GM18511 (cell line): ENCODE measurements around the gene CKS1B.

Experiments used
- ATAC-seq: cut with Tn5 transposase; IDR thresholded peaks from one replicate; pipeline ENCODE4 v1.9.1; 2021; ENCODE audit warnings: mild to moderate bottlenecking, moderate library complexity; ENCODE audit not compliant: unreplicated experiment

Gene CKS1B

GRCh38 chr1:155012026-155012546 lies 37.6 kb downstream of the CKS1B start:
- ATAC-seq, result no peak

DNA sequence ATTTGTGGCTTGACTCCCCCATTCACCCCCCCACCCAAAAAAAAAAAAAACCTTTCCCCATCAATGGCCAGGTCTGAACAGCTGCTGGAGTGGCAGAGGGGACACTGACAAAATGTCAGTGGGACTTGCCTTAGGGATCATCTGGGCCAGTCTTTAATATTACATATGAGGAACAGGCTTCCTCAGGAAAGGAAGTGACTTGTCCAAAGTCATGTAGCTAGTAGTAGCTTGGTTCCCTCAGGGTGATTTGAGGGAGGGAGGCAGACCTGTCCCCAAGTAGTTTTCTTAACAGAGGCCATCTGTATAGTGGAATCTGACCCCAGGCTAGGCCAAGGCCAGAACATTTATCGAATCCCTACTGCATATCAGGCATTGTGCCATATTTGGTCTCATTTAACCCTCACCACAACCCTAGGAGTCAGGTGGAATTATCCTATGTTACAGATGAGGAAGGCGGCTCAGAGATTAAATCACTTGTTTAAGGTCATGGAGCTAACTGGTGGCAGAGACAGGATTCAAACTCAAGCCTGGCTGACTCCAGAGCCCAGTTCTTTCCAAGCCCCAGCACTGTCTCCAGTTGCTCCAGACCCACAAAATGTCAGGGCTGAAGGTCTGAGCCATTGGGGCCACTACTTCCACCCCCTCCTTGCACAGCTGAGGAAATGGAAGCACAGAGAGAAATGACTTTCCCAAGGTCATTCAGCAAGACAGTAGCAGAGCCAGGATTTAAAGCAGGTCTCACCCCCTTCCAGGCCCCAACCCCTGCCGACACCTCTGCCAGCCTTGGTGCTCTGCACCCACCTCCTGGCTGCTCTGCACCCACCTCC lies 38.5 kb downstream of the CKS1B start:
- ATAC-seq, result no peak

- ATAC-seq, result no peak
Measured at GRCh38 chr1:155013632-155014031, 39.2 kb downstream of the CKS1B start.

- no peak for ATAC-seq
Measured at GRCh38 chr1:155014709-155015508, 40.4 kb downstream of the CKS1B start.

GRCh38 chr1:155015527-155016230 lies 41.2 kb downstream of the CKS1B start:
- ATAC-seq, result no peak

- ATAC-seq, result no peak
Measured at GRCh38 chr1:155016231-155016831, 41.9 kb downstream of the CKS1B start.

- ATAC-seq, result peak; percentile 79
Measured at GRCh38 chr1:155017041-155017945, 42.8 kb downstream of the CKS1B start.

- ATAC-seq, result no peak
Measured at GRCh38 chr1:155017946-155018316, 43.5 kb downstream of the CKS1B start.

- ATAC-seq, result no peak
Measured at GRCh38 chr1:155018617-155019348, 44.3 kb downstream of the CKS1B start.

GRCh38 chr1:155019377-155020245 lies 45.1 kb downstream of the CKS1B start:
- ATAC-seq, result no peak

DNA sequence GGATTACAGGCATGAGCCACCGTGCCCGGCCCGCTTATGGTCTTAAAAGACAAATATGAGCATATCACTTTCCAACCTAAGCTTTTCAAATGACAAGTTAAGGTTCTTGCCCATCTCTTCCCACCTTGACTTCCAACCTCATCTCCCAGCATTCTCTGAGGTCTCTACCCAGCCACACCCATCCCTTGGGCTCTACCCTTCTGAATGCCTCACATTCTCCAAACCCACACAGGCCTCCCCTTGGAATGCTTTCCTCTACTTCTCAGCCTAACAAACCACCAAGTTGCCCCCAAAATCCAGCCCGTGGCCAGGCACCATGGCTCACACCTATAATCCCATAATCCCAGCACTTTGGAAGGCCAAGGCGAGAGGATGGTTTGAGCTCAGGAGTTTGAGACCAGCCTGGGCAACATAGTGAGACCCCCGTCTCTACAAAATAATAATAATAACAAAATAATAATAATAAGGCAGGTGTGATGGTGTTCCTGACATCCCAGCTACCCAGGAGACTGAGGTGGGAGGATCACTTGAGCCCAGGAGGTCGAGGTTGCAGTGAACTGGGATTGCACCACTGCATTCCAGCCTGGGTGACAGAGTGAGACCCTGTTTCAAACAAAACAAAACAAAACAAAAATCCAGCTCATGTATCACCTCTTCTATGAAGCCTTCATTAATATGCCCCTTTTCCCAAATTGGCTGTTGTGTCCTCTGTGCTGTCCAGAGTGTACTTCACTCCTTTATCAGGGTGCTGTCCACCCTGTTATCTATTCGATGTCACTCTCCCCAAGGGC lies 47.9 kb downstream of the CKS1B start:
- ATAC-seq, result no peak

- ATAC-seq, result no peak
Measured at GRCh38 chr1:155022927-155023236, 48.4 kb downstream of the CKS1B start.

- ATAC-seq, result no peak
Measured at GRCh38 chr1:155023627-155024026, 49.1 kb downstream of the CKS1B start.

DNA sequence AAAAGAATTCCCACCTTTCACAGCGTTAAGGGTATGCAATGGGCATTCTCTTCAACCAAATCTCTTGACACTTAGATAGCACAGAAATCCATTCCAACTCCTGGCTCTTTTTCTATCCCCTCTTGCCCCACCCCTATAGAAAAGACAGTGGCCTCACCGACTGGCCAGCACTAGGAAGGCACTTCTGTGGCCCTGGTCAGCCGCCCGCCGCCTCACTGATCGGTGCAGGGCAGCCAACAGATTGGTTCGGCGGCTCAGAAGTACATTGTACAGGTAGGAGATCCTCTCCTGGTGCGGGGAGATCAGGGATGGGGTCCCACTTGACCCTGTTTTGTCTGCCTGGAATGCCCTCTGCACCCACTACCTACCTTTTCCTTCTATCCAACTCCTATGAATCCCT lies 49.8 kb downstream of the CKS1B start:
- ATAC-seq, result no peak

GRCh38 chr1:155026154-155026553 lies 51.7 kb downstream of the CKS1B start:
- ATAC-seq, result no peak

- no peak for ATAC-seq
Measured at GRCh38 chr1:155026588-155026987, 52.1 kb downstream of the CKS1B start.
